GM21526 (cell line): ENCODE measurements around the gene DHX32.

ENCODE experiments used
- ATAC-seq: cut with Tn5 transposase; IDR thresholded peaks from one replicate; pipeline ENCODE4 v1.9.1; 2021; ENCODE audit warnings: moderate library complexity; ENCODE audit not compliant: unreplicated experiment, low FRiP score

DHX32 gene

DNA sequence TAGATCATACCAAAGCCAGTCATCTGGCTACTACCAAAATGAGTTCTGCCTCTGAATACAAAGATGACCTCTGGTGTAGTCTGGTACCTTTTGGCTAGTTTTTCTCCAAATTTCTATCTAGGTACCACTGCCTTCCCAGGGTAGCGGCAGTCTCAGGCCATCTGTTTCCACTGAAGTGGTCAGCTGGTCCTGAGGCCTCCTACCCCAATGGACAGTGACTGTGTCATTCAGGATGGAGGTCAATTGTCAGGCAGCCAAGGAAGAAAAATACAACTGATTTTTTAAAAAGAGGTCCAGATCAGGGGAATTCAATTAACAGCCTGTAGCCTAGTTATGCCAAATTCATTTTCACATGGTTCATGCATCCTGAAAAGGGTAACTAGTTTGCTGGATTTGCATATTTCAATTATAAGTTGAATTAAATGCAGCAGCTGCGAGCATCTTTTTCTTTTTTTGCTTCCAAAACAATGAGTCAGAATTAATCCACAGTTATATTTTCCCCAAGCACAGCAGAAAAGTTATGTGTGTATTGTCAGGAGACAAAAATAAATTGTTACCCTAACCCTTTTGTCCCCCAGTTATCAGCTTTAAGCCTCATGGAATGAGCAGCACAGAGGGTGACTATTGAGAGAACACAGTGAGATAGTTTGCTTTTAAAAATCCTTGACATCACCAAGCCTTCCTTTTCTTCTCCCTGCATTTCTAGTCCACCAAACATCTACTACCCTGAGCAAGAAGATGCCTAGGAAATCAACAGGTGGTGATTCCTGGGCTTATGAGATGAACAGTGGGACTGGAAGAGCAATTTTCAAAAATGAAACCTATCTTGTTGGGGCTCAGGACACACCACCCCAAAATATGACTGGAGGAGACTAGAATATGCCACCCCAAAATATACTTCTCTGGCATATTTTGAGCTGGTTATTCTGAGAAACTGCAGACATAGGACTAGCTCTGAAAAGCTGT is 30.0 kb downstream of the DHX32 start:
- ATAC-seq: no peak

DNA sequence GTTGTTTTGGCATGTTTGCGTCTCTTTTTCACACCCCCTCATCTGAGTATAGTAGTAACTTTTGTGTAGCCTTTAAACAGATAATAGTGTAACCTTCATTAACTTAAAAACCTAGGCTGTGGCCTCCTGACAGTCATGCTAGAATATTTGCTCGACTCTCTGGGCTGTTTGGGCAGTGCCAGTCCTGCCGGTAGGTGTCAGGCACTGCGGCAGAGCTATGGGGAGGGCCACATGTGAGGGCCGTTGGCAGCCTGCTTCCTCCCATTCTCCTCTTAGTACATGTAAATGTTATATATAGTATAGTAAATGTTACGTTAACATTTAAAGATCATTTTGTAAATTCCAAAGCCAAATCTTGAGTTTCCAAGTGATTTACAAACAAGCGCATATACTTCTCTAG is 31.6 kb downstream of the DHX32 start:
- no peak for ATAC-seq

DNA sequence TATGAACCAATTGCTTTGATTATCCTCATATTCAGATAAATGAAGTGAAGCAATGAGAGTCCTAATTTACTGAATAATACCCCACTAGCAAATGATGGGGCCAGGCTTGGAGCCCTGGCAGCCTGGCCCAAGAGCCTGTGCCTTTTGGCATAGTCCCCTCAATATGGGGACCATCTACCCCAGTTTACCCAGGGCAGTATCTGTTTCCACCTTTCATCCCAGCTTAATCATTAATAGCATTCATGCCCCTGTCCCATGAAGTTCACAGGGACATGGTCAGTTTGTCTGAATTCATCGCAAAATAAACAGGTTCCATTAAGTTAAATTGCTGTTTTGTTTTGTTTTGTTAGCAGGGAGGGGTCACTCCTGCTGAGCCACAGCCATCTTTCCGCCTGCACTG is 32.2 kb downstream of the DHX32 start:
- no peak for ATAC-seq

DNA sequence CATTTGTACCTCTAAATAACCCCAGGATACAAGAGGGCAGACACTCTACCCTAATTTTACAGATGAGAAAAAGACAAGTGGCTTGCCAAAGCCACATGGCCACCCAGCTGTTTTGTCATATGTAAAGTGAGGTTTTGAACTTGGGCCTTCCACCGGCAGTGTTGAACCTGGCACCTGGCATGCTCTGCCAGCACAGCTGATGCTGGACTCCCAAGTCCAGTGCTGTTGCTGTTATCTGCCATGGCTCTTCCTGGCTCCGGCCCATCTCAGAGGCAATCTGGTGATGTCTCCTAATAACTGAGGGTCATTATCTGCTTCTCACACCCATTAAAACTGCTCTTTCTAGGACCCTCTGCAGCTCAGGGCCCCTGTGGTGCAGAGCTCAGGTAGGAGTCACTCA is 32.7 kb downstream of the DHX32 start:
- no peak for ATAC-seq

DNA sequence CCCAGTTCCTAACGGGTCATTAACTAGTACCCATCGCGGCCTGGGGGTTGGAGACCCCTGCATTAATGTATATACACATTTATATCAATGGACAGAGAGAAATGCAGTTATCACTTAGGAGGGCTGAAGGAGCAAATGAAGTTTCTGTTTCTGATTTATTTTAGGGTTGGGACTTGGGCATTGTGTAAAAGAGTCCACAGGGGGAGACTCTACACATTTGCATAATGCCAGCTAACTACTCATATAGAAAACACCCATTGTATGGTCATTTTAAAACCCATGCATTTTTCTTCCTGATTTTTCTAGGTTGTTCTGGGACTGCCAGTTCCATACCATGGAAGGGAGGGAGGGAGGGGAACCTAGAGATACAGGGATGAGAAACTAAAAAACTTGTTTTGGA is 34.2 kb downstream of the DHX32 start:
- no peak for ATAC-seq

GRCh38 chr10:125845617-125846016 is 35.5 kb downstream of the DHX32 start:
- no peak for ATAC-seq

- no peak for ATAC-seq
These were observed 36.3 kb downstream of the DHX32 start for GRCh38 chr10:125844751-125845221.

DNA sequence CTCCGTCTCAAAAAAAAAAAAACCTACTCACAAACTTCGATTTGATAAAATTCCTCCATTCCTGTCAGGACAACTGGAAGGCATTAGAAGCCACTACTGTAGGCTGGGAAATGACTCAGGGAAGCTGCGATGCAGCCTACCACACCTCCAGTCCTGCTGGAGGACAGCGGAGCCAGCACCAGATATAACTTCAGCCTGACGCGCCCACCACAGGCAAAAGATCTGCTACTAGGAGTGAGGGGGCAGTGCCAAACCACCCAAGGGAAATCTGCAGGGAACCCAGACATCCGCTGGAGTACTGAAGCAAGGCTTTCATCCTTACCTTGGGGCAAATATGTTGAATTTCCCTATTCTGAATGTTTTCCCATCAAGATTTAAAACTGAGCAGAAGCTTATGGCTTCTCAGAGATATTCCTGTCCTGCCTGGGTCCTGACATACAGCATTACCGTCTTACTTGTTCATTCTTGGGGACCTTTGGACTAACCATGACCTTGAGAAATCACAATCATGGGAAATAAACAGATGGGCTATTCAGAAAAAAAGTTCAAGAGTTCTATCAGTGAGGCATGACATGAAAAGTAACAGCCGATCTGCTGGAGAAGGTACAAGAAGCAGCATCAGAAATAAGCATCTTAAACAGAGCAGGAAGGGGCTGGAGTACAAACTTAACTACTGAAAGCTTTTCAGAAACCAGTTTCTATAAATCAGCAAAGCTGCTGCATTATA is 37.3 kb downstream of the DHX32 start:
- ATAC-seq: no peak

GRCh38 chr10:125840955-125841354 is 40.1 kb downstream of the DHX32 start:
- no peak for ATAC-seq

GRCh38 chr10:125840406-125840805 is 40.7 kb downstream of the DHX32 start:
- no peak for ATAC-seq

GRCh38 chr10:125838802-125839575 is 42.1 kb downstream of the DHX32 start:
- ATAC-seq: no peak

GRCh38 chr10:125836746-125837145 is 44.3 kb downstream of the DHX32 start:
- no peak for ATAC-seq

DNA sequence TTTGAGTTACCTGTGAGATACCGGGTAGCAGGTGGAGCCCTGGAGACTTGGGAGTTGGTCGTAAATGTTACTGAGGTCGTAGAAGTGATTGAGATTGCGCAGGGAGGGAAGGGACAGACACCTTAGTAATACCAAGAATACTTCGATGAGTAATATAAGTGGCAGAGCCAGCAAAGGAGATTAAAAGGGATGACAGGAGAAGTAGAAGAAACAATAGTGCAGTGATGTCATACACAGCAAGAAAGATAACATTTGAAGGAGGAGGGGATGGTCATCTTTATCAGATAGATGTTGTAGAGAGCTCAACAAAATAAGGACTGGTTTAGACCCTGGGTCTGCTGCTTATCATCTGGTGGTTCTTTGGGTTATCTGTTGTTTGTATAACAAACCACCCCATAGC is 52.8 kb downstream of the DHX32 start:
- ATAC-seq: no peak

DNA sequence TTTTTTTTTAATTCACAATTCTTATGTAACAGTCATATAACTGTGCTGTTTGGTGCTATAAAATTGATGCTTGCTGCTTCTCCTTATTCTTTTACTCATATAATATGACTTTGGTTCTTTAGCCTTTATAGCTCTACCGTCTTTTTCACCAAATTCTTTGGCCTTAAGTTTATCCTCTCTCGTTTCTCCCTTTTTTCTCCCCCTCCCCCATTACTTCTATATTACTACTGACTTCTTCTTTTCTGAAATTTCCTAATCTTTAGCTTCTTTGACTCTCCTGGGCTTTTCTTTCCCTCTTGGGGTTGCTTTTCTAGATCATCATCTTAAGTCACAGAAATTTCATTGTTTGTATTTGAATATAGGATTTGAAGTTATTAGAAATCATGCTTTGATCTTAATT is 54.0 kb downstream of the DHX32 start:
- ATAC-seq: no peak

DNA sequence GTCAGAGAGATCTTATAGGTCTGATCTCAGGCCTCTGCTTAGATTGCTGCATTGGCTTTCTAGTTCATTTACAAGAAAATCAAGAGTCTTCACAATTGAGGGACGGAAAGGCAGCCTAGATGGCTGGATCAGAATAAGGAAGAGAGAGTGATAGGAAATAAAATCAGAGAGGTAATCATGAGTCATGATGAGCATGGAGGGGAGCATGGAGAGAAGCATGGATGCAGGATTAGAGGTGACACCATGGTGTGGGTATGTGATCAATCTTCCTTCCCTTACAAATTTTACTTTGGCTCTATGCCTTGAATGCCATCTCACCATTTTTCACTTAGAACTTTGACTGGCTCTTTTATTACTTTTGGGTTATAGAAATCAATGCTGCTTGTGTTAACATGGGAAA is 56.4 kb downstream of the DHX32 start:
- ATAC-seq: no peak

- peak; percentile 2 for ATAC-seq
These were observed 57.3 kb downstream of the DHX32 start for GRCh38 chr10:125823663-125824251.

- ATAC-seq: peak; percentile 74
These were observed 58.0 kb downstream of the DHX32 start, which contains the start of the genes BCCIP and UROS for GRCh38 chr10:125822878-125823662. TSS of gene BCCIP (plus strand) at chr10:125823546. CDS start at chr10:125823558, 12 bp downstream. TSS of gene UROS (minus strand) at chr10:125823258. CDS start at chr10:125816499, 6,759 bp downstream.

GRCh38 chr10:125820701-125821100 is 60.4 kb downstream of the DHX32 start:
- ATAC-seq: peak; percentile 50

GRCh38 chr10:125817337-125817946 is 63.6 kb downstream of the DHX32 start:
- no peak for ATAC-seq
